H1 (cell line): ENCODE results near the gene SEPTIN2. TPM values are rescaled to one million over a fixed set of nuclear protein-coding genes. Genes with fewer than 3 reads are reported as not detected.

Source experiments
- ATF2 ChIP-seq: IDR thresholded peaks from 2 replicates; pipeline ENCODE4 v1.6.1; 2012; ENCODE audit warnings: low read length, inconsistent platforms
- KDM4A ChIP-seq: IDR thresholded peaks from one replicate; pipeline ENCODE4 v1.7.1; 2012; ENCODE audit warnings: low read depth, mild to moderate bottlenecking, moderate library complexity, low read length, inconsistent platforms; ENCODE audit not compliant: severe bottlenecking
- RXRA ChIP-seq: IDR thresholded peaks from 2 replicates; pipeline ENCODE4 v1.6.1; 2011; ENCODE audit warnings: low read depth, mild to moderate bottlenecking, low read length, moderate library complexity; ENCODE audit not compliant: insufficient read depth
- polyA plus RNA-seq, 7 experiments: library from polyadenylated mRNA; depleted of rRNA in 3 of 7; stranded (reverse) in 5 of 7; unstranded in 2 of 7; fragments of >200 nt in 5 of 7; fragments of 200-250 nt in 2 of 7; gene quantifications; 1 replicate in 5 of 7; 2 replicates in 1 of 7; 4 replicates in 1 of 7; pipeline versions ENCODE4 v1.2.1 to v1.2.3, GENCODE V29; 2011 to 2013; ENCODE audit warnings: missing spikeins in 2 of 7, mixed read lengths in 2 of 7
- total RNA-seq: library from RNA; stranded (reverse); fragmentation: NEBNext Ultra II Directional; extraction: Animal tissue kit (Norgen Biotek cat#: 25700); gene quantifications from 2 replicates; pipeline ENCODE4 v1.2.1, GENCODE V29; 2021

Gene SEPTIN2
- total and polyA plus RNA-seq, 2 of the 8 experiments (the other 6 are each of a cell fraction or from before 2014, with no cell fraction given) = 392 to 650 TPM

- no peak for TF ChIP-seq RXRA
- no peak for TF ChIP-seq ATF2
- no peak for TF ChIP-seq KDM4A
Observed at GRCh38 chr2:241325257-241325656, 9.5 kb downstream of the SEPTIN2 start (continued).
